Vagina (tissue), 2 donors: ENCODE data around the gene RASA3.

ENCODE experiments used
- POLR2A ChIP-seq, 2 donors: fragments of 450-650 bp; IDR thresholded peaks; one replicate each; pipeline ENCODE4 v1.6.1; 2017; ENCODE audit warnings: antibody characterized with exemption in 2 of 2, mild to moderate bottlenecking in 2 of 2, moderate library complexity in 2 of 2
- POLR2AphosphoS5 ChIP-seq, 2 donors: sonication (generic); formaldehyde crosslinking; IDR thresholded peaks; one replicate each; pipeline ENCODE4 v1.9.0; 2017; ENCODE audit warnings: antibody characterized with exemption in 2 of 2, mild to moderate bottlenecking in 2 of 2, low read depth in 1 of 2; ENCODE audit not compliant: insufficient read depth in 1 of 2
- TF ChIP-seq, protein P1 (sequence below), 3 experiments: fragments of 450-650 bp in 2 of 3; fragments of 200-600 bp in 1 of 3; sonication (generic) in 1 of 3; IDR thresholded peaks; one replicate each; pipeline ENCODE4 v1.5.1; 2017 to 2019; ENCODE audit warnings: antibody characterized with exemption in 3 of 3, mild to moderate bottlenecking in 2 of 3, moderate library complexity in 2 of 3

DNA sequence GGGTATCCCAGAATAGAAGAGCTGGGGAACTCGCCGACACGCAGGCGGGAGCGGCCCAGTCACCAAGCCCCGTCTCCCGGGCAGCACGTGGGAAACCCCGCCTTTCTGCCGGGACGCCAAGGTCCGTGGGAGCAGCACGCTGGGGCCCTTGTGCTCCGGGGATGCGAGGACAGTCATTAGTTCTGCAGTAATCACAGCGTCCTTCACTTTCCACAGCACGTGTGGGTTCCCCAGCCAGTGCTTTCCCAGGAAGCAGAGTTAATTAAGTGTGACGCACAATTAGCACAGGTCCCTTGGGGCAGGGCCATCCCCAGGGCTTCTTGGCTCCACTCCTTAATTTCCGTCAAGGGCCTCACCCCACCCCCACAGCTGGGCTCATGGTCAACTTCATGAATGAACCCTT is 94.2 kb downstream of the RASA3 start:
- TF ChIP-seq, protein P1, sequence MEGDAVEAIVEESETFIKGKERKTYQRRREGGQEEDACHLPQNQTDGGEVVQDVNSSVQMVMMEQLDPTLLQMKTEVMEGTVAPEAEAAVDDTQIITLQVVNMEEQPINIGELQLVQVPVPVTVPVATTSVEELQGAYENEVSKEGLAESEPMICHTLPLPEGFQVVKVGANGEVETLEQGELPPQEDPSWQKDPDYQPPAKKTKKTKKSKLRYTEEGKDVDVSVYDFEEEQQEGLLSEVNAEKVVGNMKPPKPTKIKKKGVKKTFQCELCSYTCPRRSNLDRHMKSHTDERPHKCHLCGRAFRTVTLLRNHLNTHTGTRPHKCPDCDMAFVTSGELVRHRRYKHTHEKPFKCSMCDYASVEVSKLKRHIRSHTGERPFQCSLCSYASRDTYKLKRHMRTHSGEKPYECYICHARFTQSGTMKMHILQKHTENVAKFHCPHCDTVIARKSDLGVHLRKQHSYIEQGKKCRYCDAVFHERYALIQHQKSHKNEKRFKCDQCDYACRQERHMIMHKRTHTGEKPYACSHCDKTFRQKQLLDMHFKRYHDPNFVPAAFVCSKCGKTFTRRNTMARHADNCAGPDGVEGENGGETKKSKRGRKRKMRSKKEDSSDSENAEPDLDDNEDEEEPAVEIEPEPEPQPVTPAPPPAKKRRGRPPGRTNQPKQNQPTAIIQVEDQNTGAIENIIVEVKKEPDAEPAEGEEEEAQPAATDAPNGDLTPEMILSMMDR (IDR thresholded peaks at IDR 0.05) = no peak
- no peak for TF ChIP-seq POLR2A (IDR thresholded peaks at IDR 0.05)
- TF ChIP-seq POLR2AphosphoS5 (IDR thresholded peaks at IDR 0.05; ENCODE audit: insufficient read depth in 1 of 2, low read depth in 1 of 2) = peak in 1 of 2 donors; percentile 29
